NCI-H748 (cell line): Measurements from ENCODE around the gene CBLN3.
"Not testable (repeated sequence)": the region's sequence is repeated elsewhere in the genome, so short reads cannot be mapped to it uniquely, and the experiment has no call there.

Source experiments
- DNase-seq: peaks from one replicate; lab custom pipeline; 2025; ENCODE audit not compliant: unreplicated experiment; lab: John Stamatoyannopoulos, UW

Gene CBLN3

GRCh38 chr14:24429395-24430142 lies at the start of gene CBLN3, which contains the start of gene KHNYN:
Gene CBLN3, minus strand, starts transcription at chr14:24429668. Its CDS starts 614 bp downstream, at chr14:24429054.
Gene KHNYN, plus strand, starts transcription at chr14:24429954. Its CDS starts 777 bp downstream, at chr14:24430731.
- DNase-seq, result peak; percentile 85

GRCh38 chr14:24475261-24475660 lies 45.8 kb upstream of the CBLN3 start:
- no peak for DNase-seq

- no peak for DNase-seq
Measured at GRCh38 chr14:24473211-24473610, 43.7 kb upstream of the CBLN3 start.

- not testable (repeated sequence) for DNase-seq
Measured at GRCh38 chr14:24470450-24470849, 41.0 kb upstream of the CBLN3 start.

- DNase-seq, result no peak
Measured at GRCh38 chr14:24465805-24466204, 36.3 kb upstream of the CBLN3 start.

GRCh38 chr14:24465368-24465767 lies 35.9 kb upstream of the CBLN3 start:
- no peak for DNase-seq

GRCh38 chr14:24463884-24464785 lies 34.7 kb upstream of the CBLN3 start:
- peak; percentile 33 for DNase-seq

- no peak for DNase-seq
Measured at GRCh38 chr14:24463017-24463883, 33.8 kb upstream of the CBLN3 start.

- DNase-seq, result no peak
Measured at GRCh38 chr14:24461336-24461735, 31.9 kb upstream of the CBLN3 start.

GRCh38 chr14:24459331-24459730 lies 29.9 kb upstream of the CBLN3 start:
- no peak for DNase-seq

- no peak for DNase-seq
Measured at GRCh38 chr14:24458736-24459135, 29.3 kb upstream of the CBLN3 start.

- DNase-seq, result no peak
Measured at GRCh38 chr14:24456980-24457379, 27.5 kb upstream of the CBLN3 start.

- not testable (repeated sequence) for DNase-seq
Measured at GRCh38 chr14:24450828-24451227, 21.4 kb upstream of the CBLN3 start.

GRCh38 chr14:24443053-24443665 lies 13.7 kb upstream of the CBLN3 start:
- no peak for DNase-seq

- peak; percentile 99 for DNase-seq
Measured at GRCh38 chr14:24442240-24443052, 13.0 kb upstream of the CBLN3 start, which contains the start of gene SDR39U1. Gene SDR39U1, minus strand, starts transcription at chr14:24442776. Its CDS starts 7 bp downstream, at chr14:24442769.

GRCh38 chr14:24441904-24442239 lies 12.4 kb upstream of the CBLN3 start:
- peak; percentile 74 for DNase-seq

- DNase-seq, result no peak
Measured at GRCh38 chr14:24441485-24441884, 12.0 kb upstream of the CBLN3 start.

GRCh38 chr14:24440606-24441399 lies 11.3 kb upstream of the CBLN3 start:
- no peak for DNase-seq
